Measurements from ENCODE around the gene CYP21A2.
"Not testable (repeated sequence)": the region's sequence is repeated elsewhere in the genome, so short reads cannot be mapped to it uniquely, and the experiment has no call there.

CYP21A2 gene

GRCh38 chr6:32055756-32056155, 17.5 kb downstream of the CYP21A2 start:
- not testable (repeated sequence) for DNase-seq

DNA sequence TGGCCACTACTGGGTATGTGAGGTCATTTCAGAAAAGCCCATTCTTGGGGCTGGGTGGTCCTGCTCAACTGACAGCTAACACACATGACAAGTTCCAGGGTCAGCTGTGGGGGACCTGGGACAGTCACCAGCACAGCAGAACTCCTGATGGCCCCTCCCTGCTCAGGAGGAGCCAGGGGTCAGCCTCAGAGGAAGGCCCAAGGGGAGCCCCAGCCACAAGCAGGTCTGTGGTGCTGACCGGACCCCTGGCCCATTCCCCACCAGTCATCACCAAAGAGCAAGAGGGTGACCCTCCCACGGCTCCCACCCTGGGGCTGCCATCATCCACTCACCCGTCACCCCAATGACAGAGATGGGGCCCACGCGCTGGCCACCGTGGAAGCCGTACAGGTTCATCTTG, 18.0 kb downstream of the CYP21A2 start:
- DNase-seq = no peak

GRCh38 chr6:32057966-32058365, 19.8 kb downstream of the CYP21A2 start:
- DNase-seq = no peak

DNA sequence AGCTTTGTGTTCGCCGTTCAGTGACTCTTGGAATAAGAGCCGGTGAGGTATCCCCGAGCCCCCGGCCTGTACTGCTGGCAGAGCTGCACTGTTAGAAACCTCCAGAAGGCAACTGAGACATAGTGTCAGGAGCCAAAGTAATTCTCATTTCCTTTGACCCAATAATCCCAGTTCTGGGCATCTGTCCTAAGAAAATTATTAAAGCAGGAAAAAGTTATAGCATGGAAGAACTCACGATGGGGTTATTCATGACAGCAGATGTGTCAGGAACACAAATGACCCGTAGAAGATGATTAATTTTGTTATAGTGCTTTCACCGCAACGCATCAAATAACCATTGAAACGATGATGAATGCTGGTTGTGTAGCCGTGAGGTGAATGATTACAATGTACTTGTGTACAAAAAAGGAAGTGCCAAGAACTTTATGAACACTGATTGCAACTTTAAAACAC, 20.3 kb downstream of the CYP21A2 start:
- no peak for DNase-seq

GRCh38 chr6:32060966-32061655, 22.9 kb downstream of the CYP21A2 start:
- no peak for DNase-seq

DNA sequence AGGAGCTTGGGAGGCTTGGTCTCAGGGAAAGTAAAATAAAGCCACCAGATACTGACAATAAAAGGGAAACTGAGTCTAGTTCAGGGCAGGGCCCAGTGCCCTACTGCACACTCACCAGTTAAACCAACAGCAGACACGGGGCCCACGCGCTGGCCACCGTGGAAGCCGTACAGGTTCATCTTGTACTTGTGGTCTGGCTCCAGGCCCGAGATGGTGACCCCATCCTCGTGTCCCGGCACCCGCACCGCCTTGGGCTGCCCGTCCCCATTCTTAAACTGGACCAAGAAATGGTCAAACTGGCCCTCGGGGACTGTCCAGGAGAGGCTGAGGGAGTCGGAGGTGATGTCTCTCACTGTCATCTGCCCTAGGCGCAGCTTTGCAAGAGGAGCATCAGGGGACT, 26.5 kb downstream of the CYP21A2 start:
- no peak for DNase-seq

- DNase-seq = not testable (repeated sequence)
Observed at GRCh38 chr6:32067521-32067920, 29.3 kb downstream of the CYP21A2 start.

GRCh38 chr6:32068315-32068714, 30.1 kb downstream of the CYP21A2 start:
- DNase-seq = not testable (repeated sequence)

GRCh38 chr6:32068867-32069266, 30.7 kb downstream of the CYP21A2 start:
- no peak for DNase-seq

DNA sequence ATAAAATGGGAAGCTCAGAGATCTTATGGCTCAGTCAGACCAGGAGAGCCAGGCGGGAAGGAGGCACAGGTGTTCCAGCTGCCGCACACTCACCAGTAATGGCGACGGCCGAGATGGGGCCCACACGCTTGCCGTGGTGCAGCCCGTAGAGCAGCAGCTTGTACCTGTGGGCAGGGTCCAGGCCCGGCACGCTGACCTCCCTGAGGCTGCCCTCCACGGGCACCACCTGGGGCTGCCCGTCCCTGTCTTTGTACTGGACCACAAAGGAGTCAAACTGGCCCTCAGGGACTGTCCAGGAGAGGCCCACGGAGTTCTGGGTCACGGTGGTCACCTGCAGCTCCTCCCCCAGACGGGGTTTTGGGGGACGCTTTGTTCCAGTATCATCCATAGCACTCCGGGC, 31.2 kb downstream of the CYP21A2 start:
- no peak for DNase-seq

DNA sequence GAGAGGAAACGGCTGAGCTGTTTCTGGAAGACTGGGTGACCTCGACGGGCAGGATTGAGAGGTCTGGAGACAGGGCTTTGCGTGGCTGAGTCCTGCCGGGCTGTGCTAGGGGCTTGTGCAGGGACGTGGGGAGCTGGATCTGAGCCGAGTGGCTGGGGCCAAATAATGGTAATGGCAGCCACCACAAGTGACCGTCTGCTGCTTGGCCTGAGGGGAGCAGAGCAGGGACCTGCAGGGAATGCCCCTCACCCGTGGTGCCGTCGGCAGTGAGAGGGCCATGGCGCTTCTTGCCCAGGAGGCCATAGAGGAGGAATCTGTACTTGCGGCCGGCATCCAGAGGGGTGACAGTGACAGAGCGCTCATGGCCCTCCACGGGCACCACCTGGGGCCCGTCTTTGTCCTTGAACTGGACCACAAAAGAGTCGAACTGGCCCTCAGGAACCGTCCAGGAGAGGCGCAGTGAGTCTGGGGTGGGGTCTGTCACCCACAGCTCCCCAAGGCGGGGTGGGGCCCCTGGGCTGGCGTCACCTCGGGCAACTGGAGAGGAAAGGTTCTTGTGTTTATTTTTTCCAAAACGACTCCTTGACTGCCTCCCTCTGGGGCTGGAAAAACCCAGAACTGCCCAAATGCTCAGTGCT, 31.8 kb downstream of the CYP21A2 start:
- DNase-seq = no peak

DNA sequence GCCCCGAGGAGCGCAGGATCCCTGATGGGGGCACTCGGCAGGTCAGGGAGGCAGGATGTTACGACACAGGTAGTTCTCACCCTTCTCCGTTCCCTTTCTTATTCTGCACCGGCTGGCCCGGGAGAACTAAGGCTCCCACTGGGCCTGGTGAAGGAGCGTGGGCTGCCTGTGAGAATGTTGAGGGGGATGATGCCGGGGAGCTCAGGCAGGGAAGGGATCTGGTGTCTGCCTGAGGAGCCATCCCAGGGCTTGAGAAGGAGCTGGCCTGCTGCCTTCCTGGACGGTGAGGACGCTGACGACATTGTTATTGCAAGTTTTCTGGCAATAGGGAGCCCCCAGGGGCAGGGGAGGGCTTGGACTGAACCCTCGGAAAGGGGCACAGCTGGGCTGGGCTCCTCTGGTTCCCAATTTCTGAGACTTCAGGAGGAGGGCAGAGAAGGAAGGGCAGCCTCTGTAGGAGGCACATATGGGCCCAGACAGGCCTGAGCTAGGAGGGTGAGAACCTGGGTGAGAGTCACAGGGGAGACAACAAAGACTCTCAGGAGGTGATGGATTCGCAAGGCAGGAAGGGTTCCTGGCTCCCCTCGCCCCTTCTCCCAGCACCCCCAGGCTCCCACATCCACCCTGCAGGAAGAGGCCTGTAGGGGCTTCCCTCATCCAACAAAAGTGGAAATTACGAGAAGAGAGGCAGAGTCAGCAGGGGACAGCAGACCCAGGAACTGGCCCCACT, 32.8 kb downstream of the CYP21A2 start:
- no peak for DNase-seq

GRCh38 chr6:32073101-32073500, 34.9 kb downstream of the CYP21A2 start:
- DNase-seq = no peak

- DNase-seq = no peak
Observed at GRCh38 chr6:32073613-32074012, 35.4 kb downstream of the CYP21A2 start.

GRCh38 chr6:32074996-32075532, 36.8 kb downstream of the CYP21A2 start:
- no peak for DNase-seq

DNA sequence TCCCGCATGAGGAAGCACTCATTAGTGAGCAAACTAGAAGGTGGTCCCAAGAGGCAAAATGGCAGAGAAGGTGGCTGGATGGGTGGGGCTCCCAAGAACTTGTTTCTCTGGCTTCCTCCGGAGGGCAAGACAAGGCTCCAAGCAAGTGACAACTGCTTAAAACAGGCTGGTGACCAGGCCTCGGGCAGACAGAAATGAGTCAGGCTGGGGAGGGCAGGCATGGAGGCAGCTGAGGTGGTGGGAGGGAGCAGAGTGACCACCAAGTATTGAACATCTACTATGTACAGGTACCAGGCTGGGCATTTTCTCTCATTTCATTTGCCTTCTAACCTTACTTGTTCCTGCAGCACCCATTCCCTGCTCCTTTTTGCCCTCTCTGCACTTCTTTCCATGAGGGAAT, 37.6 kb downstream of the CYP21A2 start:
- DNase-seq = no peak

DNA sequence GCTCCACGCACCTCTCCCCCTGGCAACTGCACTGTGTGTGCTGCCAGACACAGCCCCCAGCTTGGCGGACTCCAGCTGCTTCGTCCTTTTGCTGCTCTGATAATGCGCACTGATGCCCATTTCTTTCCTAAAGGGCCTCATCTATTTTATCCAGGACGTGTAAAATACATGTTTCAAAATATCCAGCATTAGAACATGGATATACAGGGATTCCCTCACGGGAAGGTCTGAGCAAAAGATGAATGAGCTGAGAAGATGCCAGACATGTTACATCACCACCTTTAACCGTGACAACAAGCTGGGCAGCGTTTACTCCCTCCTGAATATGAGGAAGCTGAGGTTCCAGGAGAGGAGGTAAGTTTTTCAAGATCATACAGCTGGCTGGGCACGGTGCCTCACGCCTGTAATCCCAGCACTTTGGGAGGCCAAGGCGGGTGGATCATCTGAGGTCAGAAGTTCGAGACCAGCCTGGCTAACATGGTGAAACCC, 38.1 kb downstream of the CYP21A2 start:
- no peak for DNase-seq

GRCh38 chr6:32079566-32080290, 41.5 kb downstream of the CYP21A2 start:
- no peak for DNase-seq

DNA sequence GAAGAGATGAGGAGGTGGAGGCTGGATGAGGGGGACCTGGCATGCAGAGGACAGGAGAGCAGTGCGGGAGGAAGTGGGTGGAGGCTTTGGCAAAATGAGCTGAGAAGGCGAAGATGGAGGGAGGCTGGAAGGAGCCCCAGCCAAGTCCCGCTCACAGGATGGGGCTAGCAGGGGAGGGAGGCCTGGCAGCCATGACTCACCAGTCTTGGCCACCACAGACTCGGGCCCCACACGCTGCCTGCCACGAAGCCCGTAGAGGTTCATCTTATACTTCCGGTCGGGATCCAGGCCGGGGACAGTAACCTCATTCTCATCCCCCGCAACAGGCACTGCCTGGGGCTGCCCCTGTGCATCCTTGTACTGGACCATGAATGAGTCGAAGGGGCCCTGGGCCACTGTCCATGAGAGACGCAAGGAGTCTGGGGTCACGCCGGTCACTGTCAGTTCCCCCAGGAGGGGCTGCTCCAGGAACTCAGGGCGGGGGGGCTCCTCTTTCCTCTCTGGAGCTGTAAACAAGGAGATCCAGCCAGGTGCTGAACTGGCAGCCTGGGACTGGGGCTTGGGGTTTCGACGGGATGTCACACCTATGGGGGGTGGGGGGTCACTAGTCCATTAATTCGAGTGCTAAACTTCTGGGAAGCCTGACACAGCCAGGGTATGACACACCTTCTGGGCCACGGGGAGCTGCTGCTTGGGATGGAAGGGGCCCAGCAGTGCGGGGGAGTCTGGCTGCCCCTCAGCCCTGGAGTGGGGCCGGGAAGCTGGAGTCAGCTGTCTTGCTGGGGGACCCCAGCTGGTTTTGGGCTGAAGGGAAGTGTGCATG, 43.2 kb downstream of the CYP21A2 start:
- DNase-seq = no peak

DNA sequence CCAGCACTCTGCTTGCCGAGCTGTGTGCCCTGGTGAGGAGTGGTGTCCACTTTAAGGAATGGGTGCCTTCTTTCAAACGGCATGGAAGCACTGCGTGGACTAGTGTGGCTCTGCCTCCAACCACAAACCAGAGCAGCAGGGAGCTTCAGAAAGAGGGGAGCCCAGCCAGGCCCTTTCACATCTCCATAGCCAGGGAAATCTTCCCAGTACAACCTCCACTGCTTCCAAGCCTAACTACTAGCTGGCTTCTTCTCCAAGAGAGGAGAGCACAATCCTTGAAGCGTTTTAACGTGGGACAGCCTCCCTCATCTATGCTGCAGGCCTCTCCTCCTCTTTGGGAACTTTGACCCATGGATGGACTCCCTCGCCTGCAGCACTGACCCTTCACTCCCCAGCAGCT, 44.3 kb downstream of the CYP21A2 start:
- no peak for DNase-seq

DNA sequence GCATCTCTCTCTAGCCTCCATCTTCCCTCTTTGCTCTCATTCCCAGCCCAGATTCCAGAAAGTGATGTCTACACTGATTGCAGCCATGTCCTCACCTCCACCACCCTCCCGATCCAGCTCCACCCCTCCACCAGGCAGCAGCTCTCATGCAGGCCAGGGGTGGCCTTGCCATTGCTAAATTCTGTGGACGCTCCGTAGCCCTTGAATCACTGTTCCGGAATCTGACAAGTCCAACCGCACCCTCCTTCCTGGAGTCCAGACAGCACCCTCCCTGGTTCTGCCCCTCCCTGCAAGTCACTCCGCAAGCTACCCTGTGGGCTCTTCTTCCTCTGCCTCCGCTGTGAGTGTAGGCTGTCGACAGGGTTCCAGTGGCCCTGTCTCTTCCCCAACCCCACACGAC, 44.7 kb downstream of the CYP21A2 start:
- no peak for DNase-seq

Data from CD4-positive, alpha-beta T cell treated with Interleukin-4 for 1 hour (primary cell).